HG02885 (cell line): Measurements from ENCODE around the gene TIMP3.

Source experiments
- ATAC-seq: cut with Tn5 transposase; IDR thresholded peaks from one replicate; pipeline ENCODE4 v1.9.1; 2021; ENCODE audit warnings: mild to moderate bottlenecking; ENCODE audit not compliant: unreplicated experiment, poor library complexity

Gene TIMP3

DNA sequence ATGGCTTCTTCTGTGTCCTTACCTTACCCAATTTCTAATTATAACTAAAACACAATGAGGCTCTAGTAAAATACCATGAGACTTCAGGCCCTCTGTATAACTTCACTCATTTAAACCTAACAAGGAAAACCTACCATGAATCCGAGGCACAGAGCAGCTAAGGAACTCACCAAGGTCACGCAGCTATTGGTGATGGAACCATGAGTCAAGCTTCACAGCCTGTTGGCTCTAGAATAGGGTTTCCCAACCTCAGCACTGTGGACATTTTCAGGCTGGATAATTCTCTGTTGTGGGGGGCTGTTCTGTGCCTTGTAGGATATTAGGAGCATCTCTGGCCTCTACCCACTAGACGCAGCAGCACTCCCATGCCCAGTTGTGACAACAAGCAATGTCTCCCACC lies 75.7 kb downstream of the TIMP3 start:
- ATAC-seq: no peak

DNA sequence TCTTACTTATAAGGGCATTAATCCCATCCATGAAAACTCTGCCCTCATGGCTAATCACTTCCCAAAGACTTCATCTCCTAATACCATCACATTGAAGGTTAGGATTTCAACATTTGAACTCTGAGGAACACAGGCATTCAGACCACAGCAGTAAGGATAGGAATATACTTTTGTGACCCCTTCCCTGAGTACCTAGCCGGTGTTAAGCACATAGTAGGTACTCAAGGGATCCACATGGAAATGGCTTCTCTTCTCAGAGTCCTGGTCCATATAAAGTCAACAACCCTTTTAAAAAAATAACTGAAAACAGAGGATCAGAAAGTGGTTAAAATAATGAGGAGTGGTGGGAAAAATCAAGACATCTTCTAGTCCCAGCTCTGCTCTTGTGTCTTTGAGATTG lies 78.0 kb downstream of the TIMP3 start:
- ATAC-seq: no peak

DNA sequence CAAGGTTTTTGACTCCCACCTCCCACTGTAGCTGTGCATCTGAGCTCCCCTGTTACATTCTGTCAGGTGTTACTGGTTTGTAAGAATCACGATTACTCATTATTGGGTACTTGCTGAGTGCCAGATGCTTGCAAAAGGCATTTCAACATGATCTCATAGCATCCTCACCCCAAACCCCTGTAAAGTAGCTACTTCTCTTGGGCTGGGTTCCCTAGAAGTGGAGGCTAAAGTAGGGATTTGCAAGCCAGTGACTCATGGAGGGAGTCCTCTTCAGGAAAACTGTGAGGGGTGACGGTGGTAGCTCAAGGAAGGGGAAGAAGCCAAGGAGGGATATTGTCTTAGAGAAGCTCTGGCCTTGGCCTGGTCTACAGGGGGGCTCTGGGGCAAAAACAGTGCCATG lies 78.6 kb downstream of the TIMP3 start:
- ATAC-seq: no peak

DNA sequence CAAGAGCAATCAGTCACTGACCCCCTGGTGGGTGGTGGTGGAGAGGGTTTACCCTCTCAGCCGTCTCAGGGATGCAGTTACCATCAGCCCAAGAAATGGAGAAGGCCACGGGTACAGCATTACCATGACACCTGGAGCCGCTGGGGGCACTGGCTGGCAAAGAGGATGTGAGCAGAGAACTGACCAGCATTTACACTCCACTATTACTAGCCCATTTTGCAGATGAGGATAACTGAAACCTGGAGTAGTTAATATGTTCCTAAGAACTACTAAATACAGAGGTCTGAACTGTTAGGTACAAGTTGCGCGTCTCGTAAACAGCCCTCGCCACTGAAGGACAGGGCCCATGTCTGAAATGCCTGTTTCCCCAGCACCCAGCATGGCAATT lies 79.0 kb downstream of the TIMP3 start:
- ATAC-seq: no peak

DNA sequence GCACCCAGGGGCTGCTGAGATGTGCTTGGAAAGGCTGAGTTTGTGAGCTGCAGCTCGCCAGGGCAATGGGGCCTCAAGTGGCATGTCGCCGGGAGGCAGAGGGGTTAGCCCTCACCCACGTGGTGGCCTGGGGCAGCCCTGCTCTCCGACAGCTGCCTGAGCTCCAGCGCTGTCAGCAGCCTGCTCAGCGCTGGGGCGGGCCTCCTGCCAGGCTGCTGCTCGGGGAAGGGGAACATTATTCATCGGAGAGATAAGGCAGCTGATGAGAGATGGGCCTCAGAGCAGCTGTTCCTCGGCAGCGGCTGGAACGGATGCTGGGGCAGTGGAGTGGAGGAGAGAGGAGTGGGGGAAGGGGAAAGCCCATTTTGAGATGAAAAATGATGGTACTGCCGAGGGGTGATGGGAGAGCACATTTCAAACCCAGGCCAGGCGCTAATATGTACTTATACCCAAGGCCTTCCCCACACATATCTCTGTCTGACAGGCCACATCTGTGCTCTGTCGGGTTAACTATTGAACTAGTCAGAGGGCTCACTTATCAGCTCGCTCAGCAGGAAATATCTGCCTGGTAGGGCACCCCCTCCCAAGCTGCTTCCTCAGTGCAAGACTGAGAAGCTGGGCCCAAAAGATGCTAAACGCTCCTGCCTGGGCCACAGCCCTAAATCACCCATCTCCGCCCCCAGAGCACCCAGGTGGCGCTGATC lies 79.5 kb downstream of the TIMP3 start:
- no peak for ATAC-seq

DNA sequence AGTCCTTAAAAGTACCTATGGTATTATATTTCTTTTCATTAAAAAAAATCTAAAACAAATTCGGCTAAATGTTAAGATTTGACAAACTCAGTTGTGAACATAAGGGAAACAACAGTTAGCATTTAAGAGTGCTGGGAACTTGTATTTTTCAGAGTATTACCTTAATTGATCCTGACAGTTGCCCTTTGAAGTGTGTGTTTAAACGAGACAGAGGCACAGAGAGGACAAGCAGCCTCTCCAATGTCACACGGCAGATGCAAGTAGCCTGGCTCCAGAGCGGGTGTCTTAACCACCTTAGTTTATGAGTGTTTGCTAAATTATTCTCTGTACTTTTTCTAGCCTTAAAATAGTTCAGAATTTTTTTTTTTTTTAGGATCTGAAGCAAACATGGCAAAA lies 80.9 kb downstream of the TIMP3 start:
- no peak for ATAC-seq

DNA sequence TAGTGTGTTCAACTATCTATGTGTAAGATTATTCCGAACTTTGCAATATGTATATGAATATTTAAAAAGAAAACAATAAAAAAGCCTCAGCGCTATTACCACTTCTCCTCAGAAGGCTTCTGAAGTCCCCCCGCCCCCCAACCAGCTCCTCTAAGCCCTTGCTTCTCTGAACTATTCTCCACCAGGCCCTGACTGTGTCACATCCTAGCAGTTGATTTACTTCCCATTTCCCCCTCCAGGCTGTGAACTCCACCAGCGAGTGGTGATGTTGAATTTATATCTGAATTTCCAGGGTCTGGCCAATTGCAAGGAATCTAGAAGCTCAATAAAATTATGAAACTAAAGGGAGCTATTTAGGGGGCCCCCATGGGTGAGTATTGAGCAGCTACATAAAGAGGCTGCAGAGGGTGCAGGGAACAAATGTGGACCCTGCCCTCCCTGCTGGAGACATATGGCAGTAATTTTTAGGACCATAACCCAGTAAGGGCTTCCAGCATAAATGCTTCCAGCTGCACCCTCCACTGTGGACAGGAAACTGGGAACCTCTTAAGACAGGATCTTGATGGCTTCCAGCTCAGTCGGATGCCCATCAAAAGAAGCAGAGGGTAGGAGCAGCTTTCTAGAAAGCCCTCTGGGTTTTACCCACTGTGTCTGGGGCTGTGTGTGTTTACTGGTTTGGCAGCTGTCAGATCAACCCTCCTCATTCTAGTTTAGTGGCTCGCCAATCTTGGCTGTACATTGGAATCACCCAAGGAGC lies 81.4 kb downstream of the TIMP3 start:
- no peak for ATAC-seq

DNA sequence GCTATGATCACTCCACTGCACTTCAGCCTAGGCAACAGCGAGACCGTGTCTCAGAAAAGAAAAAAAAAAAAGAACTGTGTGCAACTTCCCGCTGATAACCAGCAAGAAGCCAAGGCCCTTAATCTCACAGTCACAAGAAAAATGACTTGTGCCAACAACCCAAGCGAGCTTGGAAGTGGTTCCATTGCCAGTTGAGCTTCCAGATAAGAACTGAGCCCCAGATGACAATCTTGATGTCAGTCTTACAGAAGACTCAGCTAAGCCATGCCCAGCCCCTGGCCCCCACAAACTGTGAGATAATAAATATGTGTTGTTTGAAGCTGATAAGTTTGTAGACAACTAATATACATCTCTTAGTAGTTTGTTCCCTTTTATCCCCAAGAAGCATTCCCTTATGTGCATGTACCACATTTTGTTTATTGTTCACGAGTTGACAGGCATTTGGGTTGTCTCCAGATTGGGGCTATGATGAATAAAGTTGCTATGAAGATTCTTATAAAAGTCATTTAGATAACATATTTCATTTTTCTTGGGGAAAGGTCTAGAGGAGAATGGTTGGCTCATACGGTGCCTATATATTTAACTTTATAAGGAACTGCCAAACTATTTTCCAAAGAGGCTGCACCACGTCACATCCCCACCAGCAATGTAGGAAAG lies 85.9 kb downstream of the TIMP3 start:
- ATAC-seq: no peak

DNA sequence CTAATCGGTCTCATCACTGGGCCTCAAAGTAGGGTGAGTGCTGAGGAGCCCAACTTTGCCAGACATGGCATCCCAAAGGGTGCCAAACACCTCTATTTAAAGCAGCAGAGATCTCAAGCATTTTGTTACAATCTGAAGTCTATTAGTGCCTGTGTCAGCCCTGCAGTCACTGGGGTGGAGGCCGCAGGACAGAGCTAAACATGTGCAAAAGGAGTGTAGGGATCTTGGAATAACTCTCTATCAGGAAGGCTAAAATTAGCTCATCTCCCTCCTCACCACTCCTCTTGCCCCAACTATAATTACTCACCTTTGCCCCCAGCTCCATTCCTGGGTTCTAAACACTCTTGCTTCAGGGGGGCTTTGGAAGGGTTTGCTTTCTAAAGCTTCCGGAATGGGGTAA lies 87.5 kb downstream of the TIMP3 start:
- ATAC-seq: no peak

DNA sequence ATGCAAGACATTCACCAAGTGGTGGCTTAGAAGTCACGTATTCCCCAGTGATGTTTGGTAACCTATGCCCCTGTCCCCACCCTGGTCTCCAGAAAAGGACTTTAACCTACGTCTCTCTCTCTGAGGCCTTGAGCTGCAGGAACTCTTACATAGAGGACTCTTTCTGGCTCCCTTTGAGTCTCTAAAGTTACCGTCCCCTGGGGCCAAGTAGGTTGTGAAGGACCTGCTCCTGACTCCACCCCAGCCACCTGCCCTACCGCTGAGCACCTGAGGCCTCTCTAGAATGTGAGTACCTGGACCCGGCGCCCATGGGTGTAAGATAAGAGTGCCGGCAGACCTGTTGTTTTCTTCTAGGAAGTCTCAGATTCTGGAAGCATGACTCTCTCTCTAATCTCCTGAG lies 95.4 kb downstream of the TIMP3 start:
- no peak for ATAC-seq

DNA sequence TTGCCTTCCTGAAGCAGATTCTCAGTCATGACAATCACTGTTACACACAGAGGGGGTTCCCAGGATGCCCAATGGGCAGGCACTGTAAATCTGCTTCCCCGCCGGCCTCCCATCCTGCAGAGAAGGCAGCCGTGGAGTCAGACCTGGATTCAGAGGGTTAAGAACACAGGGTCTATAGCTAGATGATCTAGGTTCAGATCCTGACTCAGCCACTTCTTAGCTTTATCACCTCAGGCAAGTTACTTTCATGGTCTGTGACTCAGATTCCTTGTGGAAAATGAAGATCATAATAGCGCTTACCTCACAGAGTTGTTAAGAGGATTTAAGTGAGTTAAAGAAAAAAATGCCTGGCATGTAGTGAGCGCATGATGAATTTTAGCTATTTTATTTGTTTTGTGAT lies 95.9 kb downstream of the TIMP3 start:
- ATAC-seq: no peak

DNA sequence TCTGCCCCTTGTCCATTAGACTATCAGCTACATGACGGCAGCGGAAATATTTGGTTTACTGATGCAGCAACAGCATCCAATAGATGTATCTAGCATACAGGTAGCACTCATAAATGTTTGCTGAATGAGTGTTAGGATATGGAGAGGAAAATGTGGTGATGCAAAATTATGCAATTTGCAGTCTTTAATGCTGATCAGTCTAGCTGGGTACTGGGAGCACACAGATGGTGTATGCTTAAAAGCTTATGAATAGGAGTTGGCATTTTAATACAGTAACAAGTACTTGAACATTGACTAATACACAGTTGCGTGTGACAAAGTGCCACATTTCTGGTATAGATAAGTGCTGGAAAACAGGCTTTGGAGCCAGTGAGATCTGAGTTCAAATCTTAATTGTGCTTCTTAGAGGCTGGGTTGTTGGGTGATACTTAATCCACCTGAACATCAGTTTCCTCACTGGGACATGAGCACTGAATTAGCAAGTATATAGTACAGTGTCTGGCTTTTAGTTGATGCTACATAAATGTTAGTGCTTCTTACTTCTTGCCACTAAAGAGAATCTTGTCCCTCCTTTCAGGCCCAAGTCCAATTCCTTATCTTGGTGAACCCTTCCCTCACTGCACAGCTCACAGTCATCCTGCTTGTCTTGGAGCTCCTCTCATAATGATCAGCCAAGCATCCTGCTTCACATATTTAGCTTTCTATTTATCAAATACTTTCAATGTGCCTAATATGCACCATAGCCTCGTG lies 99.6 kb downstream of the TIMP3 start:
- ATAC-seq: no peak

DNA sequence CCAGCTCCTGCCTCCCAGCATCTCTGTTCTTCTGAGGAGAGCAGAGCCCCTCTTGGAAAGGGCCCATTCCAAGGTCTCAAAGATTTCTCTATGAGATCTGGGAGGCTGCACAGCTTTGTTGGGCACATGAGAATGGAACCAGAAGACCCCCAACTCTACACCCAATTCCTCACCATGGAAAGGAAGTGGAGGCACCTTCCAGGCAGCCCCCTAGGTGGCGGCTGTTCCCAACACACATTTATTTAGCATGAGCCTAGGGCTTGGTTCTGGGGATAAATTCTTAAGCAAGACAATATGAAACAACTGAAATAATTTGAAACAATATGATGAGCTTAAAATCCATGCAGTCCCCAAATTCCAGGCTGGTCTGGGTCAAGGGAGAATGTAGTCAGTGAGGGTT lies 100.4 kb downstream of the TIMP3 start:
- ATAC-seq: no peak

DNA sequence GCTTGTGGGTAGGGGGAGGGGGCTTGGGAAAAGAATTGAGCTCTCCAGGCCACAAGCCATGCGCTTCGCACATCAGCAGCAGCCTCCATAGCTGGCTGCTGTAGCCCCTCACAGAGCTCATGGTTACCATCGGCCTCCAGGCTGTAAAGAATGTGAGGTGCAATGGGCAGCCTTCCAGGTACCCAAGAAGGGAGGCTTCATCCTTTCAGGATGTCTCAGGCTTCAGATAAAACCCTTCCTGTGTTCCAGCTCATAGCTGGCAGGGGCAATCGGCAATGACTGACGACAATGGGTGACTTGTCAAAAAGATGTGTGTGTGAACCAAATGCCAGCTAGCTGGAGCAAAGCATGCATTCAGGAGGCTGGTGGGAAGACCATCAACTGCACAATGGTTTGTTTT lies 102.0 kb downstream of the TIMP3 start:
- ATAC-seq: no peak

DNA sequence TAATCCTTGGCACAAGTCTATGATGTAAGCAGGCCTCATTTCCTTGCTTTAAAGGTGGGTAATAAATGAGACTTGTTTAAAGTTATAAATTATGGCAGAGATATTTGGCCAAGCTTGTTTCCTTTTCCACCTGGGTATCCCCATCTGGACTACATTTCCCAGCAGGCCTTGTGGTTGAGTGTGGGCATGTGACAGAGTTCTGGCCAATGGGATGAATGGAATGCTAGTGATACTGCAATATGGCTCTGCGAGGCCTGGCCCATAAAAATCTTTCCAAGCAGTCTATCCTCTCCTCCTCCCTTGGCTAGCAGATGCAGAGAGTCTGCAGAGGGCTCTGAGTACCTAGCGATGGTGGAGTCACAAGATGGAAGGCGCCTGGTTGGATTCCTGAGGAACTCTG lies 102.5 kb downstream of the TIMP3 start:
- no peak for ATAC-seq

DNA sequence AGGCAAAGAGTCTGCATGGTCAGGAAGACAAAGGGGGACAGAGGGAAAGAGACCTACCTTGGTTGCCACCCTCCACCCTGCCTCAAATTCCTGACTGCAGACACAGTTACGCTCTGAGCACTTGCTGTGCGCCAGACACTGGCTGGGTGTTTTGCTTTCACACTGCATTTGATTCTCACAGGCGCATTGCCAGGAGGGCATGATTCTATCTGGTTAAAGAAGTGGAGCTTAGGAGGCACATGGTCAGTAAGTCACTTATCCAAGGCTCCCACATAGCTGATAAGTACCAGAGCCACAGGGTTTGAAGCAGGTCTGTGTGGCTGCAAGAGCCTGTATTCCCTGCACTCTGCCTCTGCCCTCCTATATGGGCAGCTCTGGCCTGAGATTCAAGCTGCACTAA lies 103.9 kb downstream of the TIMP3 start:
- no peak for ATAC-seq

DNA sequence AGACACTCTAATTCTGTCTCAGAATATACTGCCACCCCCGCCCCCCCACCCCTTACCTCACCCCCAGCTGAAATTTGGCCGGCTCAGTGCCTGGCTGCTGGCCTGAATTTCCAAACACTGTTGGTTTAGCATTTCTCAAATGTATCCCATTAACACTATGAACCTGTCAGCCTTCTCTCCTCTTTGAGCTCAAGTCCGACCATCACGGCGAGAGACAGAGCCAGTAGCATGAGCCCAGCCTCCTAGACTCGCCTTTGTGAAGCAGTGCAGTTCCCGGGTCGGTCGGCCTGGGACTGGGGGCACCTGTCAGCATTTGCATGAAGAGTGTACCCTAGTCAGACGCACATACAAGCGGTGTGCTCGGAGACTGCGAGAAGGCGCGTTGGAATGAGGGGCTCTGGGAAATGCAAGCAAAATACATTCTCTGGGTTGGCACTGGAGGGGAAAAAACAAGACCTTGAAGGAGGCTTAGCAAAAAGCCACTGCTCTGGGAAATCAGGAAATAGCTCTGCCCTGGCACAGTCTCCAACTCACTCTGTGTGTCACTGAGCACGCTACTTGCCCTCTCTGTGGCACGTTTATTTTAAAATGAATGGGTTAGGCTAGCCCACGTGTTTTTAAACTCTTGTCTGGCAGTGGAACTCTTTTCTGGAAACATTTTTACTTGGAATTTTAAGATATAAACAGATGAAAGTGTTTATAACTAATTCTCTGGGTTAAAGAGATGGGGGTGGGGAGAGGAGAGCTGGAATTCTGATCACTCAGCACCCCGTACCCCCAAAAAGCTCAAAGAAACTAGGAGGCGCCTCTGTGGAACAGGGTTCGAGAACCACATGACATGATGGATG lies 108.3 kb downstream of the TIMP3 start:
- no peak for ATAC-seq

DNA sequence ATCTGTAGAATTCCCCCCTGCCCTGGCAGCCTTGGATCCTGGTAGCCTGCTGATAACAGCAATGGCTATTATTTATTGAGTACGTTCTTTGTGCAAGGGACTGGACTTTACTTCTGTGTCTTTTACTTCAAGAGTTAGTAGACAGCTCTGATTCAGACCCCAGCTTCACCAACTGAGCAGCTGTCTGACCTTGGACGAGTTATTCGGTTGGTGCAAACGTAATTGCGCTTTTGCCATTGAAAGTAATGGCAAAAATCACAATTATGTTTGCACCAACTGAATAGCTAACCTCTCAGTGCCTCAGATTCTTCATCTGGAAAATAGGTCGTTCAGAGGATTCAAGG lies 108.9 kb downstream of the TIMP3 start:
- no peak for ATAC-seq

DNA sequence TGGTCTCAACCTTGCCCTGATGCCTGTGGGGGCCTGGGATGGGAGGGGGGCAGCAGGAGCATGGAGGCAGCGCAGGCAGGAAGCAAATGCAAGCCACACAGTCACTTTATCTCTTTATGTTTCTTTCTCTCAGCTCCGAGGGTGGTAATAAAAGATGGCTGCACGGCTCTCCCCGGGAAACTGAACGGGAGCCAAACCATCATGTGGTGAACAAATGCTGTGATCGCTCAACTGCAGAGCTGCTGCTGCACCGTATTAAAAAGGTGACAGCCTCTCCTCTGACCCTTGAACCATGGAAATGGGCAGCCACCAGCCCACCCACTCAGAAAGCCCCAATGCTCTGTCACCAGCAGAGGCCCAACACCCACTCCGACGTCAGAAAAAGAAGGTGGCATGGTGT lies 110.0 kb downstream of the TIMP3 start:
- ATAC-seq: no peak
